Breast epithelium (tissue), 3 donors: ENCODE measurements around the gene LINC00237.

Source experiments
- CTCF ChIP-seq, 3 donors: fragments of 450-650 bp; IDR thresholded peaks; one replicate each; pipeline ENCODE4 v1.5.1; 2016 to 2017; ENCODE audit warnings: antibody characterized with exemption in 3 of 3, mild to moderate bottlenecking in 3 of 3, moderate library complexity in 3 of 3
- POLR2A ChIP-seq: fragments of 450-650 bp; IDR thresholded peaks from one replicate; pipeline ENCODE4 v1.6.1; 2016; ENCODE audit warnings: antibody characterized with exemption, mild to moderate bottlenecking, moderate library complexity

GRCh38 chr20:21048841-21049273 is 57.3 kb downstream of the LINC00237 start:
- TF ChIP-seq CTCF (IDR thresholded peaks at IDR 0.05), result peak in 2 of 3 donors; percentile 16 to 20
- no peak for TF ChIP-seq POLR2A
